Measurements from ENCODE around the gene C14orf119. TPM values are rescaled to one million over a fixed set of nuclear protein-coding genes. Genes with fewer than 3 reads are reported as not detected.

The C14orf119 gene, protein sequence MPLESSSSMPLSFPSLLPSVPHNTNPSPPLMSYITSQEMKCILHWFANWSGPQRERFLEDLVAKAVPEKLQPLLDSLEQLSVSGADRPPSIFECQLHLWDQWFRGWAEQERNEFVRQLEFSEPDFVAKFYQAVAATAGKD
- 47.7 and 50.3 TPM in 2 replicates for total RNA-seq

- intact Hi-C loops (cut with micrococcal nuclease): loop anchor here (1.0 to 10.0 kb wide), 20 partner anchors 24 to 1619 kb away; partner anchors contain the start of genes DAD1, DCAF11, EMC9 and HOMEZ
Measured at GRCh38 chr14:23095196-23096108, at the start of gene C14orf119. Gene C14orf119, plus strand, starts transcription at chr14:23095505. Its CDS starts 2,154 bp downstream, at chr14:23097659.

DNA sequence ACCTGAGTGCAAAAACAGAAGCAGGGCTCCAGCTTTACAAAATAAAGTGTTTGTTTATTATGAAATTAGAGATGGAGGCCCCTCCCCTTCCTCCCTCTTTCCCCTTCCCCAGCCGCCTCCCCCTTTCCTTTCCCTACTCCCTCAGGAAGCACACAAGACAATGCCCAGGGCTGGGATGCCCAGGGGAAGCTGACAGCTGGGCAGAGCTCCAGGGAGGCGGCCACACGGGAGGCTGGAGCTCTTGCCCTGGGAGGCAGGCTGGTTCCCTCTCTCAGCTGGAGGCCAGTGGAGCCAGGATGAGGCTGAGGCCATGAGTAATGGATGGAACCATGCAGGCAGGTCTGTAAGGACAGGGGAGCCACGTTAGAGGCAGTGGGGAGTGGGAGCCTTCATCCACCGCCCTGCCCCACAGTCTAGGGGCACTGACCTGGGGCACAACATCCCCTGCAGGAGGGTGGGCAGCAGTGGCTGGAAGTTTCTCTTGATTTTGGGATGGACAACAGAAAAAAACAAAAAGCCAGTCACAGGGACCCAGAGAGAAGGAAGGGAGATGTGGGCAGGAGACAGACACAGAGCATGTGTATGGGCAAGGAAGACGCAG, 48.2 kb upstream of the C14orf119 start:
- intact Hi-C loops (cut with micrococcal nuclease): no loop called here

GRCh38 chr14:23047751-23048693, 47.3 kb upstream of the C14orf119 start:
- intact Hi-C loops (cut with micrococcal nuclease): no loop called here

- intact Hi-C loops (cut with micrococcal nuclease): no loop called here
Measured at GRCh38 chr14:23049011-23049410, 46.3 kb upstream of the C14orf119 start.

DNA sequence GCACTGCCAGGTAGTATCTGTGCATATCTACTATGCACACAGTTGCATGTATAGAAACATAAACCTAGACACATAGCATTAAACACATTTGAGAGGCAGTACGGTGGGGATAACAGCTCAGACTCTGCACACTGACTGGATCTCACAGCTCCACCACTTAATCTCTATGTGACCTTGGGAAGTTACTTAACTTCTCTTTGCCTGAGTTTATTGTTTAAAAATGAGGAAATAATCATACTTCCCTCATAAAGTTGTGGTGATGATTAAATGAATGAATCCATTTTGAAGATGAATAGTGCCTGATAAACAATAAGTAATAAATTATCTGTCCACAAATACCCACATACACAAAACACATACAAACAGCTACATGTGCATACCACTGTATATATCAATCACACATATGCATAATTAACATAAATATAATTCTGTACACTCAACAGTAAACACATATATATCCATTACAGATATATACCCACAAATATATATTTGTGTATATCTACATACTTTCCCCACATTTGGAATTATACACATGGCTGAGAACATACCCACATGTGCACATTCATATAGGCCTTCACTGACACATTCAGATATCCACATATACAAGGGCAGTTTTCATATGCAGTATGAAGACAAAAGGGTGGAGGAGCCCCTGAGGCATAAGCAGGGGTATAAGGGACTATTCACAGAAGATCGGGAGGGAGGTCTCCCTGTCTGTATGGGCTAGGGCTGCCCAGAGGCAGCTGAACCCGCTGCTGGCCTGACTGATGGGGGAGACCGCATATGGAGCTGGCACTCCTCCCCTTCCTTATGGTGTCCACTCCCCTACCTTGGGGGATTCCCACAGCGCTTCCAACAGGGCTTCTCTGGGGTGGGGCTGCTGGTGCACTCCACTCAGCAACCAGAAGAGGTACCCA, 43.9 kb upstream of the C14orf119 start:
- intact Hi-C loops (cut with micrococcal nuclease): loop anchor here (10.0 kb wide), 1 partner anchor 1137 kb away; no protein-coding TSS in a partner anchor

- intact Hi-C loops (cut with micrococcal nuclease): loop anchor here (10.0 kb wide), 1 partner anchor 1137 kb away; no protein-coding TSS in a partner anchor
Measured at GRCh38 chr14:23052182-23052623, 43.1 kb upstream of the C14orf119 start.

DNA sequence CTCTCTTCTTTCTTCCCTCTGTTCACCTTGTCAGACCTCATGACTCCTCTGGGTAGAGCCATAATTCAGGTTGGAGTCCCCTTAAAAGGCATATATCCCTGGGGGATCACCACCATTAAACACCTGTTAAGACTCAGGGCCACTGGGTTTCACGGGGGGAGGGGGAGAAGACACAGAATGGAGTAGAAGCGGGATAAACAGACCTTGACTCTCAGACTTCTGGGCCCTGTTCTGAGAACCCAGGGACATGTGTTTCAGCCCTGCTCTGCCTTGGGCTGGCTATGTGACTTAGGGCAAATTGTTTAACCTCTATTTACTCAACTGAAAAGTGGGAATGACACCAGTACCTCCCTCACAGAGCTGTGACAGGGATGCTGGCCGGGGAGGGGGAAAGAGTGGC, 42.6 kb upstream of the C14orf119 start:
- intact Hi-C loops (cut with micrococcal nuclease): loop anchor here (10.0 kb wide), 1 partner anchor 1138 kb away; no protein-coding TSS in a partner anchor

GRCh38 chr14:23053426-23053825, 41.9 kb upstream of the C14orf119 start:
- intact Hi-C loops (cut with micrococcal nuclease): loop anchor here (10.0 kb wide), 1 partner anchor 1139 kb away; no protein-coding TSS in a partner anchor

GRCh38 chr14:23054000-23054811, 41.1 kb upstream of the C14orf119 start:
- intact Hi-C loops (cut with micrococcal nuclease): loop anchor here (10.0 kb wide), 1 partner anchor 1139 kb away; no protein-coding TSS in a partner anchor

DNA sequence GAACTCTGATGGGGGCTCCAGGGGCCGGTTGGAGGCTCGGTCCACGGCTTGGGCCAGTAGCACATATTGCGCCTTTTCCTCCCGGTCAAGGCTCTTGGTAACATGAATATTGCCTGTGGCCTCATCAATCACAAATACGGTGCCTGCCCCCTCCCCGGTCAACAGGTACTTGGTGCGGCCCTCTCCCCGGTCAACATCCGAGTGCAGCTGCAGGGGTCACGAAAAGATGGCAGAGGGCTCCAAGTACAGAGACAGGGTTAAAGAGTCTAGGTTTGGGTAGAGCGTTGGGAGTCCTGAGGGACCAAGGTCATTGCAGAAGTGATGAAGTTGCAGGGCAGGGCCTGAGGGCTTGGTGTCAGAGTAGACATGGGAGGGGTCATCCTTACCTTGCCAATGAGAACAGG, 40.2 kb upstream of the C14orf119 start:
- intact Hi-C loops (cut with micrococcal nuclease): loop anchor here (5.0 to 10.0 kb wide), 3 partner anchors 468 to 1140 kb away; partner anchors contain the start of gene DAD1

DNA sequence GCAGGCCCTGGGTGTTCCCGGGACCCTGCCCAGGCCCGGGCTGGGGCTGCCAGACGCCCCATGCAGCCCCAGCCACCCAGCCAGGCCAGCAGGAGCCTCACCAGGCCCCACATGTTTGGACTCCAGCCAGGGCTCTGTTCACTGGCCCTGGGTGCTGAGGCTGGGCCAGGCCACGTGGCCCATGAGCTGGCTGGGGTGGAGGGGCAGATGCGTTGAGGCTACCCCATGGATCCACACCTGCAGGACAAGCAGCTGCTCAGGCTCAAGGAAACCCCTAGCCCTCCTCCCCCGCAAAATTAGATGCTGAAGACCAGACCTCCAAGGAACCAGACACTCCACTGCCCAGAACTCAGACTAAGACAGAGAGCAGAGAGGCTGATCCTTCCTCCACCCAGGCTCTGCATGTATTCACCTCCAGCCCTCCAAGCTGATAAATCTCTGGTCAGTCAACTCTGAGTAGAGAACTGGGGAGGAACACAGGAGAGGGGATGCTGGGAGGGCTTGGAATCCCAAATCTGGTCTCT, 39.6 kb upstream of the C14orf119 start:
- intact Hi-C loops (cut with micrococcal nuclease): loop anchor here (1.0 to 10.0 kb wide), 4 partner anchors 21 to 1141 kb away; partner anchors contain the start of genes DAD1 and PSMB5

DNA sequence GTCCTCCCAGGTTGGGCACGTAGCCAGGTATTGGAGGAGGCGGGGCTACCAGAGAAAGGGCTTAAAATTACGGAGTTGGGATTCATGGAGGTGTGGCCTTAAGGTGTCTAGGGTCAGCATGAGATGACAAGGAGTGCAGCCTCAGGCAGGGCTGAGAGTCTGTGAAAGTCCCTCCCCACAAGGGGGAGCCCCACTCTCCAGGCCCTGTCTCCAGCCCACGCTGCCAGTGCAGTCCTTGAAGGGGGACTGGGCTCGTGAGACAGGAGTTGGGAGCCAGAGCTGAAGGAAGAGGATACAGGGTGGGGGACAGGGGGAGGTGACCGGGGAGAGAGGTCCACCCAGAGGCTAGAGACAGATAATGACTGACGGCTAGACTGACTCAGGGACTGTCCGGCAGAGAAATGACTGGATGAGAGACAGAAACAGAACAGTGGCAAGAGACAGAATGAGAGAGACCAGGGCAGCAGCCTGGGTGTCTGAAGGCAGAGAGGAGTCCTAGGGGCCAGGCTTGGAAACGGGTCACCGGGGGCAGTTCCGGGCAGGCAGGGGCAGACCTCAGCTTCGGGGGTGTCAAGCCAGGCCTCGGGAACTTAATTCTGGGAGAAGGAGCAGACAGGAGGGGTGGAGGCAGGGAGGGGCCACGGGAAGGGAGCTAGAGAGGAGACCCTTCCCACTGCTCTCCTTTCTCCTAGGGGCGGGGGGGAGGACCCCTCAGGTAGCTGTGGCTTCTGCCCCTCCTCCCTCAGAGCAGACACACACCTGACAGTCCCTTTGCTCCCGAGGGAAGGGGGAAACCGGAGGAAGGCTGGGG, 39.0 kb upstream of the C14orf119 start:
- intact Hi-C loops (cut with micrococcal nuclease): loop anchor here (1.0 to 10.0 kb wide), 4 partner anchors 22 to 1142 kb away; partner anchors contain the start of genes DAD1 and PSMB5

GRCh38 chr14:23056956-23057756, 38.1 kb upstream of the C14orf119 start, which contains the start of gene CDH24:
Gene CDH24, minus strand, starts transcription at chr14:23057520. Its CDS starts 1,787 bp downstream, at chr14:23055733.
- intact Hi-C loops (cut with micrococcal nuclease): loop anchor here (1.0 to 10.0 kb wide), 4 partner anchors 23 to 1142 kb away; partner anchors contain the start of genes DAD1 and PSMB5

- intact Hi-C loops (cut with micrococcal nuclease): loop anchor here (1.0 to 10.0 kb wide), 11 partner anchors 11 to 1143 kb away; partner anchors contain the start of genes ACIN1, C14orf119, DAD1 and PRMT5
Measured at GRCh38 chr14:23057757-23058653, 37.3 kb upstream of the C14orf119 start.
